HEK293T (cell line): ENCODE measurements around the gene FLRT2.

Experiments used
- ELF4 ChIP-seq: fragments of 450-650 bp; IDR thresholded peaks from 2 replicates; pipeline ENCODE4 v1.6.1; 2017; ENCODE audit warnings: antibody characterized with exemption
- NFRKB ChIP-seq: fragments of 450-650 bp; IDR thresholded peaks from 2 replicates; pipeline ENCODE4 v1.6.1; 2016; ENCODE audit warnings: mild to moderate bottlenecking, moderate library complexity

GRCh38 chr14:85565862-85566296 is 35.9 kb downstream of the FLRT2 start:
- no peak for TF ChIP-seq NFRKB
- TF ChIP-seq ELF4 = no peak
